RPMI7951 (cell line): Measurements from ENCODE around the gene MRPL1. TPM values are rescaled to one million over a fixed set of nuclear protein-coding genes. Genes with fewer than 3 reads are reported as not detected.
"Not testable (repeated sequence)": the region's sequence is repeated elsewhere in the genome, so short reads cannot be mapped to it uniquely, and the experiment has no call there.

ENCODE experiments used
- DNase-seq: peaks from one replicate; pipeline ENCODE4 v3.0.0-alpha.2; 2012; ENCODE audit warnings: low read depth
- total RNA-seq: library from RNA; depleted of rRNA; stranded (reverse); fragments of >200 nt; shearing (Covaris generic); gene quantifications from 2 replicates; pipeline ENCODE4 v1.2.3, GENCODE V29; 2014

Gene MRPL1
- total RNA-seq, 1 experiment from 2014 or later: 33.8 TPM

DNA sequence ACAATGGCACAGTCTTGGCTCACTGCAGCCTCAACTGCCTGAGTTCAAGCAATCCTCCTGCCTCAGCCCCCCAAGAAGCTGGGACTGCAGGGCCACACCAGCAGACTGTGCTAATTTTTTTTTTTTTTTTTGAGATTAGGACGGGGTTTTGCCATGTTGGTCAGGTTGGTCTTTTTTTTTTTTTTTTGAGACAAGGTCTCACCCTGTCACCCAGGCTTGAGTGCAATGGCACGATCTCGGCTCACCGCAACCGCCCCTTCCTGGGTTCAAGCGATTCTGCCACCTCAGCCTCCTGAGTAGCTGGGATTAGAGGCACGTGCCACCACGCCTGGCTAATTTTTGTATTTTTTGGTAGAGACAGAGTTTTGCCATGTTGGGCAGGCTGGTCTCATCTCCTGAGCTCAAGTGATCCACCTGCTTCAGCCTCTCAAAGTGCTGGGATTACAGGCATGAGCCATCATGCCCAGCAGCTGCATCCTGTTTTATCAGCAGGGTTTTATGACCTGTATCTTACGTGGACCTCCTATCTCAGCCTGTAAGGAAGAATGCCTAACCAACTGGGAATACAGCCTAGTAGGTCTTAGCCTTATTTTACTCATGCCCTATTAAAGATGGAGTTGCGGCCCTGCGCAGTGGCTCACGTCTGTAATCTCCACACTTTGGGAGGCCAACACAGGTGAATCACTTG lies 13.2 kb upstream of the MRPL1 start:
- no peak for DNase-seq

DNA sequence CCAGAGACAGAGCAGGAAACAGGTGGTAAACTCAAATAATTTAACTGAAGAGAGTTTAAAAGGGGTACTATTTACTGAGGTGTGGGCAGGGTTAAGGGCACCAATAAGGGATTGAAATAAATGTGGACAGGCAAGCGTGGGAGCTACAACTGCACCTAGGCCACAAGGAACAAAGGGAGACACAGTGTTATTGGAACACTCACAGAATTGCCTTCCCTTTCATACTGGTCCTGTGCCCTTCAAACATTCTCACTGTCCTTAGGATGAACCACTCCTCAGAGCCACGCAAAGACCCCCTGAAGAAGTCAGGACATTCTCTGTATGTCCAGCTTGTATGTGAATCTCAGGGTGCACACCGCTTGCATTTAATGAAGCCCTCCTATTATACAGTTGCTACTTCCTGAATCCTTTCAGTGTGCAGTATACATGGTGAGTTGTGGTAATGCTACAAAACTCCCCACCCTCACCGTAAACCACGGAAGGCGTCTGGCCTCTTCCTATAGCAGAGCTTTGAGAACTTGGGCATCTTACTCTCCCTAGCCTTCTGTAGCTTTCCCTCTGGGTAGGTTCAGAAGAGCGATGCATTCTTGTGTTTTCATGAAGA lies 9.6 kb upstream of the MRPL1 start:
- DNase-seq: no peak

DNA sequence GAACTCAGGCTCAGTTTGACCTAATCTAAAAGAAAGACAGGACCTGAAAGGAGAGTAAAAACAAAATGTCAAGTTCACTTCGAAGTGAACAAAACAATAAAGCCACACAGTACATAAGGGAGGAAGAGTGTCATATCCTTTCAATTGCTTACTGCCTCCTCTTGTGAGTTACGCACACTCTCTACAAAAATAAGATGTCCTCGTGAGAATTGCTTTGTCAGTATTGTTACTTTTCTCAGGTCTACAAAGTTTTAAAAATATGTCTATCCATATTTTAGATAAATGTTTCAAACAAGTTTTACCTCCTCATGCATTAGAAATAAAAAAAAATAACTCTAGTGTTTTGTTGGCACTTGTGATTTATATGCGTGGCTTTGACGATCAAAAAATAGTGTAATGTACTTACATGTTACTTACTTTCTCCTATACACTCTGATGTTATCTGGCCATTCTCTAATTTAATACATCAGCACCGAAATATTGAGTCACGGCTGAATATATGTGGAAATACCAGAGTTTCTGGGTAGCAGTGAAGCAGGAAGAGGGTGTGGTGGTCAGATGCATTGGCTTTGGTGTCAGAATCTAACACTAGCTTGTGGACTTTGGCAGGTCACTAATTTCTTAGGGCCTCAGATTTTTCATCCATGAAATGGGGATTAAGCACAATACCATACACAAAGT lies 8.1 kb upstream of the MRPL1 start:
- no peak for DNase-seq

DNA sequence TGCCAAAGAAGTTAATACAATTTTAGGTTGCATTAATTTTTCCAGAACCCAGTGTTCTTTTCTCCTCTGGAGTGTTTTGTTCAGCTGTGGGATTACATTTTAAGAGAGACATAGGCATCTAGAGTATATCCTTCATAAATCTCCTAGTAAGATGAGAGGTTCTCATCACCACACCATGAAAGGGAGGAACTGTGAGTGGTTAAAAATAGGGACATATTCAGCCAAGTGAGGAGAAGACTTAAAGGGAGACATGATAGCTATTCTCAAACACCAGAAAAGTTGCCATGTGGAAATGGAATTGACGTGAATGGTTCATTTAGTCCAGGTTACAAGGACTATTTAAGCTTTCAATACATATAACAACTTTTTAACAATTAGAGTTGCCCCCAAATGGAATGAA lies 6.5 kb upstream of the MRPL1 start:
- DNase-seq: no peak

DNA sequence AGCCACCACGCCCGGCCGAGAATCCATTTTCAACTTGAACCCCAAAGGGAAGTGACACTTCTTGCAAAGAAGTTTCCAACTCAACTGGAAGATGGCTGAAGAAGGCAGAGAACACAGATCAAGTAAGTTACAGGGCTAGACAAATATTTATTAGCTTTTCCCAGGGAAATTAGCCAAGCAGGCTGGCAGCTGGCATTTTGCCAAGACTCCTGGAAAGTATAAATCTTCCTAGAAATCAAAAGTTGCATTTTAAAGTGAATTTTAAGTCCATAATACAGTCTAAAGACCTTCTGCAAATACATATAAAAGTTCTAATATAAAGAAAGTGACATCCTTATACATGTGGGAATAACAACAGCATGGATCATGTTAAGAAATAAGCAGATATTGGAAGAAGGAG lies 3.4 kb upstream of the MRPL1 start:
- no peak for DNase-seq

DNA sequence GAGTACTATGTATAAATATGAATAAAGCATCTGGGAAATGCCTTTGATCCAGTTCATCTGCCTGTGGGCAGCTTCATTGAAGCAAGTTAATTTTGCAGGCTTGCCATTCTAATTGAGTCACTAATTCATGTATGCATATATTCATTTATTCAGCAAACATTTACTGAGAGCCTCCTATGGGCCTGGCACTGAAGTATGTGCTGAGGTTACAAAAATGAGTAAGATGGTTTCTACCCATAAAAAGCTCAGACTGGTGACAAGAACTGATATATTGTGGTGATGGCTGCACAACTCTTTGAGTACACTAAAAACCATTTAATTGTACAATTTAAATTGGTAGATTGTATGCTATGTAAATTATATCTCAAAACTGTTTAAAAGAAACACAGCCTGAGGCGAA lies 1.1 kb upstream of the MRPL1 start:
- DNase-seq: peak; percentile 8

DNA sequence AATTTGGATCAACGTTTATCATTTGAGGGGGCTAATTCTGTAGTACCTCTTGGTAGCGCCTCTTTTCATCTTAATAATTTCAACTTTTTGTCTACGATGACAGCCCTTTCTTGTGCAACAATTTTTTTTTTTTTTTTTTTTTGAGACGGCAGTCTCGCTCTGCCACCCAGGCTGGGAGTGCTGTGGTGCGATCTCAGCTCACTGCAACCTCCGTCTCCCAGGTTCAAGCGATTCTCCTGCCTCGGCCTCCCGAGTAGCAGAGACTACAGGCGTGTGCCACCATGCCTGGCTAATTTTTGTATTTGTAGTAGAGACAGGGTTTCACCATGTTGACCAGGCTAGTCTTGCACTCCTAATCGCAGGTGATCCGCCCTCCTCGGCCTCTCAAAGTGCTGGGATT lies 711 bp downstream of the MRPL1 start:
- DNase-seq: not testable (repeated sequence)

DNA sequence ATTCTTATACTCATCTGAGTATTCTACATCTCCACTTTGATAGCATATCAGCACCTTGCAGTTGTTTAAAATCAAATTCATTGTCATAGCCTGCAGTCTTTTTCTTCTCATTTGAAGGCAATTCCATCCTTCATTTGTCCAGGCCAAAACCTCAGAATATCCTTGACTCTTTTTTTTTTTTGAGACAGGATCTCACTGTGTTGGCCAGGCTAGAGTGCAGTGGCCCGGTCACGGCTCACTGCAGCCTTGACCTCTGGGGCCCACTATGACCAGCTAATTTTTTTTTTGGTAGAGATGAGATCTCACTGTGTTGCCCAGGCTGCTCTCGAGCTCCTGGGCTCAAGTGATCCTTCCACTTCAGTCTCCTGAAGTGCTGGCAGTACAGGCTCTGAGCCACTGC lies 2.6 kb downstream of the MRPL1 start:
- DNase-seq: no peak

DNA sequence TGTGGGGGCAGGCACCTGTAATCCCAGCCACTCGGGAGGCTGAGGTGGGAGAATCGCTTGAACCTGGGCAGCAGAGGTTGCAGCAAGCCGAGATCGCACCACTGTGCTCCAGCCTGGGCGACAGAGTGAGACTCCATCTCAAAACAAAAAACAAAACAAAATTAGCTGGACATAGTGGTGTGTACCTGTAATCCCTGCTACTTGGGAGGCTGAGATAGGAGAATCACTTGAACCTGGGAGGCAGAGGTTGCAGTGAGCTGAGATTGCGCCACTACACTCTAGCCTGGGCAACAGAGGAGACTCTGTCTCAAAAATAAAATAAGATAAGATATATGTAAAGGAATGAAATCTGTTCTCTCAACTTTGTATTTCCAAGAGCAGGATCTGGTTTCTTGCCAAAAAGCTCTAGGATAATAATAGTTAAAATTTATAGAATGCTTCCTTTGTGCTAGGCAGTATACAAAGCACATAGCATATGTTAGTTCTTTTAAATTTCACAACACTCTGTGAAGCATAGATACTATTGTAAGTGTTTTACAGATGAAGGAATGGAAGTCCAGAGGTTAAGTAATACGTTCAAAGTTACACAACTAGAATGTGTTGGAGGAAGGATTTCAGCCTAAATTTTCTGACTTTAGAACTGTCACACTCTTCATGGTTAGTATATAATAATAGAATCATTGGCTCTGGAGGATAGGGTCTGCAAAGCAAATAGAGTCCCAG lies 10.3 kb downstream of the MRPL1 start:
- DNase-seq: no peak

DNA sequence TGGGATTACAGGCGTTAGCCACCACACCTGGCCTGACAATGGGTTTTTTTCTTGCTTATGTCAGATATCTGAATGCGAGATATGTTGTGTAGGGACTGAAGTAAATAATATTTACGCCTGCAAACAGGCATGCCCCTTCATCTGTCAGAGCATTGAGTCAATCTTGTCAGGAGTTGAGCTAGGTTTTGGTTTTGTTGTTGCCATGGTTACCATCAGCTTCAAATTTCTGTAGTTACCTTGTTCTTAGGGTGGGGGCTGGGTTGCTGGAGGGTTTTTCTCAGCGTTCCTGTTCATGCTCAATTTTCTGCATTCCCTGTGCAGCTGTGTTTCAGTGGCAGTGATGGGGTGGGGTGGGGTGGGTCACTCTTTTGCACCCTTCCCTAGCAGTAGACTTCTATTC lies 14.5 kb downstream of the MRPL1 start:
- DNase-seq: no peak

DNA sequence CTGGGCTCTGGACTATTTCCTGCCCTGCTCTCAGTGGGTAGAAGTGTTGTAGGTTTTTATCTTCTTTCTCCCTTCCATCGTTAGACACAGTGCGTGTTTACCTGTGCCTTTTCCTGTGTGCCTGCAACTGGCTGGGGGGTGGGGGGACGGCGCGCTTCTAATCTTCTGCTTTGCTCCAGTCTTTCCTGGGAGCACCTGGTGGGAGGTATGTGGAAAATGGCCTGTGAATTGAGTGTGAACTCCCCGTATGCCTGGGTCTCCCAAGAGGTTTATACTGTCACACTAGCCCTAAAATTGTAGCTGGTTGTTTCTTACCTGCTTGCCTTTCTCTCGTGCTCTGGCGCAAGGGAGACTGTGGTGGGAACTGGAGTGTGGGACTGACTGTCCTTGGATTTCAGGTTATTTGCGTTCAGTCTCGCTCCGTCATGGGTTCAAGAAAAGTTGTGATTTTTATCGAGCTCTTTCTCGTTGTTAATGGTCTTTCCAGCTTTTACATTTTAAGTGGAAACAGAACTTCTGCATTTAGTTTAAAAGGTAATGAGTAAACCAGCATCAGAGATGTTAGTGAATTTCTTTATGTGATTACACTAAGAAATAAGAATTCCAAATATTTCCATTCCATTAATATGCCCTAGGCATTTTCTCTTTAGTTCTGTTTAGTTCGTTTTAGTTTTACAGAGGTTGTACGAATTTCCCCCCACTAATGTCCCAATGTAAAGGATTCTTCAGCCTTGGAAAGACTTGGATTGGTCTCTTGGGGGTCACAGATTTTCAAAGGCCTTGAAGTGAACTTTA lies 15.3 kb downstream of the MRPL1 start:
- no peak for DNase-seq

DNA sequence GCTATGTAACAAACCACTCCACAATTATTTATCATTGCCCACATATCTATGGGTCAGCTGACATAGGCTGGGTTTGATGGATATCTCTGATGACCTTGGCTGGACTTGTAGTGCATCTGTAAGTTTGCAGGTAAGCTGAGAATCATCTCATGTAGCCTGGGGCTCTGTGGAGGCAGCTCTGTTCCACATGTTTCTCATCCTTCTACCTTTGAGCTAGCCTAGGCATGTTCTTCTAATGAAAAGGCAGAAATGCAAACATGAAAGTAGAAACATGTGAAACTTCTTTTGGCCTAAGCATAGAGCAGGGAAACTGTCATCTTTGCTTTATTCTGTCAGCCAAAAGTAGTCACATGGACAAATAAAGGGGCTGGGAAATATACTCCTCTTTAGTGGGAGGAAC lies 18.2 kb downstream of the MRPL1 start:
- no peak for DNase-seq

DNA sequence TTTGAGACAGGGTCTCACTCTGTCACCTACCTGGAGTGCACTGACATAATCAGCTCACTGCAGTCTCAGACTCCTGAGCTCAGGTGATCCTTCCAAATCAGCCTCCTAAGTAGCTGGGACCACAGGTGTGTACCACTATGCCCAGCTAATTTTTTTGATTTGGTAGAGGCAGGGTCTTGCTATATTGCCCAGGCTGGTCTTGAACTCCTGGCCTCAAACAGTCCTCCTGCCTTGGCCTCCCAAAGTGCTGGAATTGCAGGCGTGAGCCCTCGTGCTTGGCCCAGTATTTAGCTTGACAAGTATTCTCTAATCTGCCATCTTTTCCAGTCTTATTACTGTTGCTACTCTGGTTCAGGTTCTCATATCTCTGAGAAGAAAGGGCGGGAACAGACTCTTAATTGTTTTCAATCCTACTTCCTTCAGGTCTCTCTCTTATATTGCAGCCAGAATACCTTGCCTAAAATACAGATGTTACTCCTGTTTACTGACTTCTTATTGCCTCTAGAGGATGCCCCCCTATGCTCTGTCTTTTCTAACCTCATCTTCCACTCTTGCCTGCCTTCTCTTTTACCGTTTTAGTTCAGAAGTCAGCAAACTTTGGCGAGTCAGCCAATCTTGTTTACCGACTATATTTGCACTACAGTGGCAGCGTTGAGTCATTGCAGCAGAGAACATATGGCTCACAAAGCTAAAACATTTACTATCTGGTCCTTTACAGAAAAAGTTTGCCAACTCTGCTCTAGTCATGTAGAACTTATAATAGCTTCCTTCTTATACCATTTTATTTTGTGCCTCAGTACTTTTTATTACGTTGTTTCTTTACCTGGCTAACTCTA lies 19.0 kb downstream of the MRPL1 start:
- DNase-seq: peak; percentile 13

DNA sequence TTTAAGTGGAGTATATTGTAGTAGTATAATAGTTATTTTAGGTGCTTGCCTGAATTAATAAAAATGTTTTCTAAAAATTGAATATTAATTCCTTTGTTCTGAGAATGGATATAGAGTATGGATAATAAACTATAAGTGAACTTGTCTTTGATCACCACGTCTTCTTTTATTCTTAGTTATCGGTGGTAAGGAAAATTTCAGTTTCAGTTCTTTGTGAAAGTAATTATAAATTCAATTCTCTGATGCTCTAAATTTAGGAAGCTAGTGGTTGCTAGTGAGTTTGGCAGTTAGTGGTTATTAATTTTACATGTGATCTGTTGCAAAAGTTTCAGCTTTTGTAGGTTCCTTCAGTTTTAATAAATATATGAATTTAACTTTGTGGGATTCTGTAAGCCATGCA lies 30.8 kb downstream of the MRPL1 start:
- DNase-seq: no peak

DNA sequence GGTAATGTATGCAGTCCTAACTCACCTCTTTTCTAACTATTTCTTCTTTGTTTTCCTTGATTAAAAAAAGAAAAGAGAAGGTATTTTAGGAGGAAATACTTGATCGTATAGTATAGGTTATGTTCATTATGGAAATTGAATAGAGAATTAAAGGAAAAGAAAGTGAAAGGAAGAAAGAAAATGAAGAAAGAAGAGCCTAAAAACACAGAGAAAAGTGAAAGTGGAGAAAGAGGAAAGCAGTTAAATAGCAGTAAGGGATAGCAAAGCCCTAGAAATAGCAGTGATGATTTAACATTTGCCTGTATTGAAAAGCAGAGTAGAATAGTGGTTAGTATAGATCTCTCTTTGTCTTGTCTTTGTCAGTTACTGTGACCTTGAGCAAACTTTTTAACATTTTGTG lies 37.0 kb downstream of the MRPL1 start:
- no peak for DNase-seq

DNA sequence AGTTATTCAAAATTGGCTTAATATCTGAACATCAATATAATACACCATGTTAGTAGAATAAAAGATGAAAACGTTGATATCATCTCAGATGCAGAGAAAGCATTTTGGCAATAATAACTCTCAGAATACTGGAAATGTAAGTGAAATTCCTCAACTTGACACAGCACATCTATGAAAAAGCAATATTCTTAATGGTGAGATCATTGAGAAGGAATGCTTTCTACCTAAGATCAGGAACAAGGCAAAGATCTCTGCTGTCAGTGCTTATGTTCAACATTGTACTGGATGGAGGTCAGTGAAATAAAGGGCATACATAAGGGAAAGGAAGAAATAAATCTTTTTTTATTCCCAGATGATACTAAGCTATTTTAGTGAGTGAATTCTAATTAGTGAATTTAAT lies 40.6 kb downstream of the MRPL1 start:
- DNase-seq: no peak

DNA sequence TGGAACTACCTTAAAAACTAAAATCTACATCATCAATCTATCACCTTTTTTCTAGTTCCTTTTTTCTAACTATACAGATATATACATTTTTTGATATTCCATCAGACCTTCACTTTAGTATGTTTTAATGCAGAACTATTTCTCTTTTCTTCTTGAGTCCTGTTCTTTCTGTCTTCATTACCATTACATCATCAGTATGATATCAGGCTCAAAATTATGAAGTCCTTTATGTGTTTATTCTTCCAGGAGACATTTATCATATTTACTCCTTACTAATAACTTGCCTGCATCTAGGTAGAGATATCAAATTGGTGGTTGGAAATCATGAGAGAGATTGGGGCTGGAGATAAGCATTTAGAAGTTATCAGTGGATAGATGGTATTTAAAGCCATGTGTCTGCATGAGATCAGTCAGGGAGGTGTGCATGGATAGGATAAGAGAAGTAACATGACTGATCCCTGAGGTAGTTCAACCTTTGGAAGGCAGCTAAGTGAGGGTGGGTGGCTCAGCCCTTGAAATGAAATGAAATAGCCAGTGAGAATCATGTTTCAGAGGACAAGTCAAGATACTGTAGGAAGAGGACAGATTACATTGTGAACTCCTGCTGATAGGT lies 43.1 kb downstream of the MRPL1 start:
- DNase-seq: no peak

DNA sequence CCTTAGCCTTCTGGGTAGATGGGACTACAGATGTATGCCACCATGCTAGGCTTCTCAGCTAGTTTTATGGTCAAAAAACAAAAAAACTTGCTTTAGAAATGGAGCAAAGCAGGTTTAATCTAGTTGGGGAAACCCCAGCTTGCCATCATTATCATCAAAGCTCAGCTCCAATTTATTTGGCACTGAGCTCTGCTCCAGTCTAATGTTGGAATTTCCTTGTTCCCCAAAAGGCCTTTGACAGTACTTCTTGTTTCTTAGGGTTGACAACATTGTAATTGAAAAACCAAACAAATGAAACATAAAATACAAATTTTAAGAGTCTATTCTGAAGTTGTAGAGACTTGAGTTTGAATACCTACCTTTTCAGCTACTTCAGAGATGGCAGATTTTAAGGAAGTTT lies 48.0 kb downstream of the MRPL1 start:
- no peak for DNase-seq

DNA sequence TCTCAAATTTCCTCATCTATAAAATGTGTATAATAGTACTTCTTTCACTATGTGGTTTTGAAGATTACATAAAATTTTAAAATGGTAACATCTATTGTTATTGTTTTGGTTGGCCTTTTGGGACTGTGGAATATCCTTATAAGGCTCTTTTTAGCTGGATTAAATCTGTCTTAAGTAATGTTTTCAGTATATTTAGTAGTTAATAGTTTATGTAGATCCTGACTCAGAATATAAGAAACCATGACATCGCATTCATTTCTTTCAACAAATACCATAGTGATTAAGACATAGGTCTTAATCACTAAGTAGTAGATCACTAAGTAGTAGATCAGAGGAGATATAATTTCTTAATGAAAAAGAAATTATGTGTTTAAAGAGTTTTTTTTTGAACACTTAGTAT lies 48.5 kb downstream of the MRPL1 start:
- DNase-seq: no peak

DNA sequence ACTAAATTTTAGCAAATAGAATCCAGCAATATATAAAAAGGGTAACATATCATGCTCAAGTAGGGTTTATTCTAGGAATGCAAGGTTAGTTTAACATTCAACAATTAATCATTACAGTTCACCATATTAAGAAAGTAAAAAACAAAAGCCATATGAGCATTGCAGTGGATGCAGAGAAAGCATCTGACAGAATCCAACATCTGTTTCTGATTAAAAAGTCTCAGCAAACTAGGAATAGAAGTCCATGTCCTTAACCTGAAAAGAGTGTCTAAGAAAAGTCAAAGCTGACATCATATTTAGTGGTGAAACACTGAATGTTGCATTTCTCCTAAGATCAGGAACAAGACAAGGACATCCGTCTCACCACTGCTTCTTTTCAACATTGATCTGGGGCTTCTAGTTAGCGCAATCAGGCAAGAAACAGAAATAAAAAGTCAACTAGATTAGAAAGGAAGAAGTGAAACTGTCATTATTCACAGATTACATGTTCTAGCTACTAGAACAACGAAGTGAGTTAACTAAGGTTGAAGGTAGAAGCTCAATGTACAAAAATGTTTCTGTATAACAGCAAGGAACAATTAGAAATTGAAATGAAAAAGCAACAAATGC lies 49.3 kb downstream of the MRPL1 start:
- peak; percentile 41 for DNase-seq
